SK-N-SH treated with all-trans-retinoic acid at 6 μM for 48 hours (cell line): ENCODE measurements around the gene PROM2.

Experiments used
- ATAC-seq: fragments of 200-7000 bp; cut with Tn5 transposase; 3 replicates; pipeline ENCODE4 v1.9.1; 2020; ENCODE audit warnings: mild to moderate bottlenecking, moderate library complexity
- ARNTL ChIP-seq: fragments of 450-650 bp; formaldehyde crosslinking; IDR thresholded peaks from 2 replicates; pipeline ENCODE4 v1.5.0; 2020; ENCODE audit warnings: low read depth, mild to moderate bottlenecking, moderate library complexity, borderline replicate concordance
- CSDC2 ChIP-seq: fragments of 250-450 bp; sonication (Bioruptor Pico); IDR thresholded peaks from 2 replicates; pipeline ENCODE4 v1.5.0; 2020; ENCODE audit warnings: mild to moderate bottlenecking, moderate library complexity
- CSRNP3 ChIP-seq: fragments of 250-450 bp; sonication (Bioruptor Pico); IDR thresholded peaks from 2 replicates; pipeline ENCODE4 v1.5.1; 2021; ENCODE audit warnings: mild to moderate bottlenecking, moderate library complexity
- ESRRG ChIP-seq: fragments of 250-450 bp; sonication (Bioruptor Pico); IDR thresholded peaks from 2 replicates; pipeline ENCODE4 v1.6.1; 2021; ENCODE audit warnings: mild to moderate bottlenecking
- GLIS3 ChIP-seq: fragments of 250-450 bp; sonication (Bioruptor Pico); IDR thresholded peaks from 2 replicates; pipeline ENCODE4 v1.5.0; 2020; ENCODE audit warnings: mild to moderate bottlenecking, moderate library complexity
- ISL1 ChIP-seq: fragments of 250-450 bp; sonication (Bioruptor Pico); IDR thresholded peaks from 2 replicates; pipeline ENCODE4 v2.1.2; 2022; ENCODE audit warnings: mild to moderate bottlenecking, moderate library complexity
- PATZ1 ChIP-seq: fragments of 250-450 bp; sonication (Bioruptor Pico); IDR thresholded peaks from 2 replicates; pipeline ENCODE4 v1.8.0; 2020; ENCODE audit warnings: mild to moderate bottlenecking, moderate library complexity, borderline replicate concordance
- PPARA ChIP-seq: fragments of 250-450 bp; sonication (Bioruptor Pico); IDR thresholded peaks from 2 replicates; pipeline ENCODE4 v1.5.0; 2020; ENCODE audit warnings: mild to moderate bottlenecking, borderline replicate concordance
- TCF4 ChIP-seq: fragments of 250-450 bp; sonication (Bioruptor Pico); IDR thresholded peaks from 2 replicates; pipeline ENCODE4 v1.8.0; 2021; ENCODE audit warnings: mild to moderate bottlenecking, moderate library complexity, borderline replicate concordance
- ZC3H10 ChIP-seq: fragments of 250-450 bp; sonication (Bioruptor Pico); IDR thresholded peaks from 2 replicates; pipeline ENCODE4 v1.5.1; 2021; ENCODE audit warnings: mild to moderate bottlenecking, moderate library complexity
- ZFP3 ChIP-seq: fragments of 250-450 bp; sonication (Bioruptor Pico); IDR thresholded peaks from 2 replicates; pipeline ENCODE4 v1.5.0; 2020; ENCODE audit warnings: mild to moderate bottlenecking, moderate library complexity
- ZFP30 ChIP-seq: fragments of 450-650 bp; formaldehyde crosslinking; IDR thresholded peaks from 2 replicates; pipeline ENCODE4 v1.5.0; 2022; ENCODE audit warnings: mild to moderate bottlenecking, moderate library complexity
- ZNF565 ChIP-seq: fragments of 450-650 bp; formaldehyde crosslinking; conservative IDR thresholded peaks from 2 replicates; pipeline ENCODE4 v1.5.0; 2020; ENCODE audit warnings: low read depth, mild to moderate bottlenecking, moderate library complexity
- ZNF8 ChIP-seq: fragments of 450-650 bp; formaldehyde crosslinking; IDR thresholded peaks from 2 replicates; pipeline ENCODE4 v1.5.0; 2020; ENCODE audit warnings: mild to moderate bottlenecking, moderate library complexity
- TF ChIP-seq, protein P1 (sequence below): fragments of 250-450 bp; sonication (Bioruptor Pico); IDR thresholded peaks from 2 replicates; pipeline ENCODE4 v1.8.0; 2021; ENCODE audit warnings: low read depth, mild to moderate bottlenecking, moderate library complexity, borderline replicate concordance
- TF ChIP-seq, protein P2 (sequence below): fragments of 250-450 bp; sonication (Bioruptor Pico); IDR thresholded peaks from 2 replicates; pipeline ENCODE4 v1.5.0; 2020; ENCODE audit warnings: mild to moderate bottlenecking, moderate library complexity

The PROM2 gene

DNA sequence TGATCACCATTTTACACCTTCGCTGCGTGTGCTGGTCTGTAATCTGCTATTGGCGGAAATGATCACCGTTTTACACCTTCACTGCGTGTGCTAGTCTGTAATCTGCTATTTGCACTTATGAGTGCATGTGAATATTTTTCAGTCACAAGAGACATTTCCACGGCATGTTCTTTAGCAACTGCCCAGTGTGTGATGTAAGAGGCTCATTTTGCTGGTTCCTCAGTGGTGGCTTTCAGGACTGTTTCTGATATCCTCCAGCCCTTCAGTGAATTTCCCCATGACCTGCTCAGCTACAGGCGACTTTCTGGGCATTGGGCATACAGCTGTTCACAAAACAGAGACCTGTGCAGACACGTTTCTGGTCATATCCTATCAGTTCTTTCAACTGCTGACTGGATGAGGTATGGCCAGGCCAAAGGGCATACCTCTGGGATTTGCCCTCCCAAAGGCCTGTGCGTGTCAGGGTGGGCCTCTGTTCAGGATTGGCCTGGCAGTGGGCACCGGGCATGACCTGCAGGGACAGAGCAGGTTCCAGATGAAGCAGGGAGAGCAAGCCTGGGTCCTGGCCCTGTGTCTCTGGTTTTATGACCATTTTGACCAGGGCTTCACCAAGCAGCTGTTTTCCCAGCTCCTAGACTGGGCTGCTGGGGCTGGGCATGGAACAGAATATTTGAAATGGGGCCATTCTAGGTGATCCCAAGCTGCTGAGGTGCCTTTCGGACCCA, 521 bp upstream of the PROM2 start:
- ATAC-seq, result no peak
- TF ChIP-seq ESRRG (CRISPR knock-in tag), result no peak
- TF ChIP-seq PATZ1 (CRISPR knock-in tag), result no peak
- no peak for TF ChIP-seq ZNF565 (CRISPR knock-in tag)
- no peak for TF ChIP-seq TCF4
- no peak for TF ChIP-seq PPARA (CRISPR knock-in tag)
- TF ChIP-seq, protein P1, sequence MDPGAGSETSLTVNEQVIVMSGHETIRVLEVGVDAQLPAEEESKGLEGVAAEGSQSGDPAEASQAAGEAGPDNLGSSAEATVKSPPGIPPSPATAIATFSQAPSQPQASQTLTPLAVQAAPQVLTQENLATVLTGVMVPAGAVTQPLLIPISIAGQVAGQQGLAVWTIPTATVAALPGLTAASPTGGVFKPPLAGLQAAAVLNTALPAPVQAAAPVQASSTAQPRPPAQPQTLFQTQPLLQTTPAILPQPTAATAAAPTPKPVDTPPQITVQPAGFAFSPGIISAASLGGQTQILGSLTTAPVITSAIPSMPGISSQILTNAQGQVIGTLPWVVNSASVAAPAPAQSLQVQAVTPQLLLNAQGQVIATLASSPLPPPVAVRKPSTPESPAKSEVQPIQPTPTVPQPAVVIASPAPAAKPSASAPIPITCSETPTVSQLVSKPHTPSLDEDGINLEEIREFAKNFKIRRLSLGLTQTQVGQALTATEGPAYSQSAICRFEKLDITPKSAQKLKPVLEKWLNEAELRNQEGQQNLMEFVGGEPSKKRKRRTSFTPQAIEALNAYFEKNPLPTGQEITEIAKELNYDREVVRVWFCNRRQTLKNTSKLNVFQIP, result no peak
- no peak for TF ChIP-seq ARNTL (CRISPR knock-in tag)
- no peak for TF ChIP-seq GLIS3
- TF ChIP-seq ZFP3 (CRISPR knock-in tag), result no peak
- TF ChIP-seq CSRNP3 (CRISPR knock-in tag), result no peak
- no peak for TF ChIP-seq ZFP30 (CRISPR knock-in tag)
- no peak for TF ChIP-seq ISL1 (CRISPR knock-in tag)
- TF ChIP-seq, protein P2, sequence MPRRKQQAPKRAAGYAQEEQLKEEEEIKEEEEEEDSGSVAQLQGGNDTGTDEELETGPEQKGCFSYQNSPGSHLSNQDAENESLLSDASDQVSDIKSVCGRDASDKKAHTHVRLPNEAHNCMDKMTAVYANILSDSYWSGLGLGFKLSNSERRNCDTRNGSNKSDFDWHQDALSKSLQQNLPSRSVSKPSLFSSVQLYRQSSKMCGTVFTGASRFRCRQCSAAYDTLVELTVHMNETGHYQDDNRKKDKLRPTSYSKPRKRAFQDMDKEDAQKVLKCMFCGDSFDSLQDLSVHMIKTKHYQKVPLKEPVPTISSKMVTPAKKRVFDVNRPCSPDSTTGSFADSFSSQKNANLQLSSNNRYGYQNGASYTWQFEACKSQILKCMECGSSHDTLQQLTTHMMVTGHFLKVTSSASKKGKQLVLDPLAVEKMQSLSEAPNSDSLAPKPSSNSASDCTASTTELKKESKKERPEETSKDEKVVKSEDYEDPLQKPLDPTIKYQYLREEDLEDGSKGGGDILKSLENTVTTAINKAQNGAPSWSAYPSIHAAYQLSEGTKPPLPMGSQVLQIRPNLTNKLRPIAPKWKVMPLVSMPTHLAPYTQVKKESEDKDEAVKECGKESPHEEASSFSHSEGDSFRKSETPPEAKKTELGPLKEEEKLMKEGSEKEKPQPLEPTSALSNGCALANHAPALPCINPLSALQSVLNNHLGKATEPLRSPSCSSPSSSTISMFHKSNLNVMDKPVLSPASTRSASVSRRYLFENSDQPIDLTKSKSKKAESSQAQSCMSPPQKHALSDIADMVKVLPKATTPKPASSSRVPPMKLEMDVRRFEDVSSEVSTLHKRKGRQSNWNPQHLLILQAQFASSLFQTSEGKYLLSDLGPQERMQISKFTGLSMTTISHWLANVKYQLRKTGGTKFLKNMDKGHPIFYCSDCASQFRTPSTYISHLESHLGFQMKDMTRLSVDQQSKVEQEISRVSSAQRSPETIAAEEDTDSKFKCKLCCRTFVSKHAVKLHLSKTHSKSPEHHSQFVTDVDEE (CRISPR knock-in tag), result no peak
- no peak for TF ChIP-seq CSDC2

GRCh38 chr2:95275151-95275515, 884 bp downstream of the PROM2 start:
- no peak for ATAC-seq
- TF ChIP-seq CSRNP3 (CRISPR knock-in tag) (no peak), ZC3H10 (CRISPR knock-in tag) (no peak), CSDC2 (no peak), ZNF8 (CRISPR knock-in tag) (no peak)
- TF ChIP-seq, protein P2 (CRISPR knock-in tag), result no peak
